IMR-90 (cell line): Measurements from ENCODE around the gene RNF213. TPM values are rescaled to one million over a fixed set of nuclear protein-coding genes. Genes with fewer than 3 reads are reported as not detected.

ENCODE experiments used
- ATAC-seq: fragments of 200-7000 bp; cut with Tn5 transposase; 2 replicates; pipeline ENCODE4 v1.9.1; 2020; ENCODE audit warnings: low read depth, mild to moderate bottlenecking, moderate library complexity
- BruUV-seq: library from RNA; stranded (reverse); fragments of 400-500 nt; replicated peaks from 2 replicates; lab custom pipeline; 2021; lab: Mats Ljungman, UMichigan
- CTCF ChIA-PET: fragments of 300-600 bp; formaldehyde crosslinking; extraction: SDS; loops from one replicate; lab custom pipeline; 2021; ENCODE audit warnings: antibody characterized with exemption; lab: Yijun Ruan, JAX
- POLR2A ChIA-PET: fragments of 300-600 bp; sonication (Branson Sonifier 250); formaldehyde crosslinking; loops from one replicate; lab custom pipeline; 2022; ENCODE audit warnings: antibody characterized with exemption; ENCODE audit not compliant: unreplicated experiment; lab: Charles Lee
- DNase-seq: peaks from one replicate; pipeline ENCODE4 v3.0.0; 2013
- H2AFZ ChIP-seq: replicated peaks from 2 replicates; pipeline ENCODE3; 2013; ENCODE audit warnings: low read length, mild to moderate bottlenecking; ENCODE audit not compliant: poor library complexity
- H2AK5ac ChIP-seq: 2 replicates; pipeline ENCODE4 v1.6.1; 2013; ENCODE audit warnings: low read depth, low read length, inconsistent platforms
- H2AK9ac ChIP-seq: replicated peaks from 2 replicates; pipeline ENCODE3; 2013; ENCODE audit warnings: mild to moderate bottlenecking, low read depth, low read length, moderate library complexity; ENCODE audit not compliant: poor library complexity
- H2BK120ac ChIP-seq: 2 replicates; pipeline ENCODE4 v1.6.1; 2013; ENCODE audit warnings: low read depth, low read length, inconsistent platforms
- H2BK15ac ChIP-seq: 3 replicates; pipeline ENCODE4 v1.6.1; 2013; ENCODE audit warnings: low read depth, low read length, inconsistent platforms
- H2BK20ac ChIP-seq: 2 replicates; pipeline ENCODE4 v1.6.1; 2013; ENCODE audit warnings: low read depth, mild to moderate bottlenecking, inconsistent platforms, low read length, moderate library complexity
- H2BK5ac ChIP-seq: 2 replicates; pipeline ENCODE4 v1.6.1; 2013; ENCODE audit warnings: mild to moderate bottlenecking, low read depth, low read length, inconsistent platforms; ENCODE audit not compliant: poor library complexity, severe bottlenecking
- H3K14ac ChIP-seq: replicated peaks from 2 replicates; pipeline ENCODE4 v1.6.1; 2013; ENCODE audit warnings: low read depth, low read length, inconsistent platforms
- H3K18ac ChIP-seq: 2 replicates; pipeline ENCODE4 v1.6.1; 2013; ENCODE audit warnings: low read depth, low read length, control low read depth
- H3K23ac ChIP-seq: 2 replicates; pipeline ENCODE4 v1.6.1; 2013; ENCODE audit warnings: low read depth, low read length, inconsistent platforms
- H3K27ac ChIP-seq: 2 replicates; pipeline ENCODE4 v1.5.1; 2013; ENCODE audit warnings: mild to moderate bottlenecking, control low read depth, low read length; ENCODE audit not compliant: insufficient read depth
- H3K27me3 ChIP-seq: 2 replicates; pipeline ENCODE4 v1.6.1; 2013; ENCODE audit warnings: low read length; ENCODE audit not compliant: control insufficient read depth, insufficient read depth
- H3K36me3 ChIP-seq: 2 replicates; pipeline ENCODE4 v1.6.1; 2013; ENCODE audit warnings: low read length, mixed read lengths; ENCODE audit not compliant: control insufficient read depth, insufficient read depth
- H3K4ac ChIP-seq: 2 replicates; pipeline ENCODE4 v1.6.1; 2013; ENCODE audit warnings: low read depth, low read length, inconsistent platforms
- H3K4me1 ChIP-seq: 2 replicates; pipeline ENCODE4 v1.6.1; 2013; ENCODE audit warnings: low read length, mixed read lengths; ENCODE audit not compliant: control insufficient read depth, insufficient read depth
- H3K4me2 ChIP-seq: 2 replicates; pipeline ENCODE4 v1.6.1; 2013; ENCODE audit warnings: low read depth, mild to moderate bottlenecking, control low read depth, low read length, moderate library complexity
- H3K4me3 ChIP-seq: 2 replicates; pipeline ENCODE4 v1.5.1; 2013; ENCODE audit warnings: low read depth, mild to moderate bottlenecking, control low read depth, low read length, moderate library complexity; ENCODE audit not compliant: insufficient read depth
- H3K56ac ChIP-seq: 2 replicates; pipeline ENCODE4 v1.6.1; 2013; ENCODE audit warnings: low read length, inconsistent platforms; ENCODE audit not compliant: insufficient read depth; ENCODE audit errors: extremely low read depth
- H3K79me1 ChIP-seq, 2 experiments: 2 replicates each; pipeline ENCODE4 v1.6.1; 2013; ENCODE audit warnings: low read length in 2 of 2, inconsistent platforms in 1 of 2, low read depth in 1 of 2
- H3K9ac ChIP-seq: 2 replicates; pipeline ENCODE4 v1.6.1; 2013; ENCODE audit warnings: low read depth, low read length, control low read depth
- H3K9me1 ChIP-seq: 2 replicates; pipeline ENCODE4 v1.6.1; 2013; ENCODE audit warnings: low read length, inconsistent platforms; ENCODE audit not compliant: insufficient read depth
- H3K9me3 ChIP-seq: 2 replicates; pipeline ENCODE4 v1.6.1; 2013; ENCODE audit warnings: low read length; ENCODE audit not compliant: control insufficient read depth, insufficient read depth
- H4K20me1 ChIP-seq: 2 replicates; pipeline ENCODE4 v1.6.1; 2013; ENCODE audit warnings: low read length, inconsistent platforms; ENCODE audit not compliant: insufficient read depth
- H4K5ac ChIP-seq: 2 replicates; pipeline ENCODE4 v1.6.1; 2013; ENCODE audit warnings: mild to moderate bottlenecking, low read depth, low read length, control low read depth
- H4K8ac ChIP-seq, 2 experiments: 2 replicates each; pipeline ENCODE4 v1.6.1; 2013; ENCODE audit warnings: low read depth in 2 of 2, low read length in 2 of 2, control low read depth in 1 of 2, inconsistent platforms in 1 of 2
- H4K91ac ChIP-seq: 2 replicates; pipeline ENCODE4 v1.6.1; 2013; ENCODE audit warnings: low read depth, low read length, inconsistent platforms; ENCODE audit not compliant: insufficient read depth
- CHD1 ChIP-seq: IDR thresholded peaks from 2 replicates; pipeline ENCODE4 v1.6.1; 2012; ENCODE audit warnings: low read depth, low read length, improper control_type of control experiment
- ELK1 ChIP-seq: fragments of 150-350 bp; IDR thresholded peaks from 2 replicates; pipeline ENCODE4 v1.6.1; 2016; ENCODE audit warnings: low read depth, mild to moderate bottlenecking, low read length, moderate library complexity, borderline replicate concordance
- POLR2A ChIP-seq: IDR thresholded peaks from 2 replicates; pipeline ENCODE4 v1.6.1; 2012; ENCODE audit warnings: mild to moderate bottlenecking, low read depth, low read length
- RCOR1 ChIP-seq: IDR thresholded peaks from 2 replicates; pipeline ENCODE4 v1.6.1; 2012; ENCODE audit warnings: mild to moderate bottlenecking, low read length, improper control_type of control experiment; ENCODE audit not compliant: insufficient replicate concordance
- WGBS, 2 experiments: methylation state at CpG; one replicate each; pipeline versions ENCODE4 v1.1.5 to v1.1.7; 2013; ENCODE audit warnings: missing lambda C conversion rate in 2 of 2; ENCODE audit not compliant: insufficient read length in 1 of 2; ENCODE audit errors: extremely low coverage in 2 of 2; 5-methylcytosine and 5-hydroxymethylcytosine counted together
- dilution Hi-C: fragments of 300-500 bp; cut with HindIII; formaldehyde crosslinking; loops from one replicate; pipeline ENCODE4 v1.14.3; 2018; ENCODE audit warnings: low sequenced_read_pairs; ENCODE audit not compliant: unreplicated experiment
- in situ Hi-C: fragments of 300-500 bp; cut with MboI; formaldehyde crosslinking; loops from 3 replicates; pipeline ENCODE4 v1.14.3; 2019; ENCODE audit warnings: low sequenced_read_pairs, inconsistent platforms, mixed read lengths
- intact Hi-C: fragments of 100-400 bp; cut with micrococcal nuclease; formaldehyde crosslinking; loops from 2 replicates; pipeline ENCODE4 v1.10.0; 2022
- polyA plus RNA-seq, 3 experiments: library from polyadenylated mRNA; depleted of rRNA; stranded (reverse); fragments of >200 nt; gene quantifications; 2 replicates each; pipeline ENCODE4 v1.2.3, GENCODE V29; 2012; ENCODE audit warnings: low replicate concordance in 1 of 3
- total RNA-seq: library from RNA; depleted of rRNA; stranded (reverse); fragments of >200 nt; gene quantifications from 2 replicates; pipeline ENCODE4 v1.2.3, GENCODE V29; 2012

The RNF213 gene
- total and polyA plus RNA-seq, 2 of the 4 experiments (the other 2 are of a cell fraction): 23.4 to 36.0 TPM

GRCh38 chr17:80385046-80385445 is 124.4 kb downstream of the RNF213 start:
- POLR2A ChIA-PET: no interaction called here
- Histone ChIP-seq H2BK5ac (no peak overlapping the region), H2BK20ac (no peak overlapping the region), H3K9me1 (no peaks in the 10 kb centered on the region), H2AFZ (no peak overlapping the region), H3K4me3 (no peak overlapping the region), H3K9ac (no peak overlapping the region), H2BK15ac (no peak overlapping the region), H4K91ac (no peak overlapping the region), H3K14ac (no peak overlapping the region), H3K27me3 (no peaks in the 10 kb centered on the region), H3K23ac (no peak overlapping the region), H4K20me1 (no peaks in the 10 kb centered on the region; the same call in 1 of the 2 replicates), H3K18ac (no peak overlapping the region), H3K4ac (no peak overlapping the region), H3K56ac (no peak overlapping the region), H4K8ac (no peak overlapping the region), H4K5ac (no peak overlapping the region), H2AK9ac (no peak overlapping the region), H2BK120ac (no peak overlapping the region), H3K27ac (no peak overlapping the region), H3K4me1 (no peaks in the 10 kb centered on the region), H3K9me3 (no peaks in the 10 kb centered on the region), H3K4me2 (no peak overlapping the region), H3K79me1 (peaks cover 0 to 6% of the 10 kb centered on the region in 2 experiments; a peak in 2 of 4 replicates), H2AK5ac (no peak overlapping the region), H3K36me3 (peaks cover 82% of the 10 kb centered on the region)
- intact Hi-C loops (no loop called here), in situ Hi-C loops (no loop called here), dilution Hi-C loops (no loop called here)
- WGBS, 2 experiments: no CpG with 5 or more reads among the region's 9 CpGs
- ATAC-seq (no peak), DNase-seq (no peak)
- no peak for TF ChIP-seq CHD1
- no peak for TF ChIP-seq ELK1
- no peak for TF ChIP-seq RCOR1
- TF ChIP-seq POLR2A: no peak
- BruUV-seq: no TSS peak
- CTCF ChIA-PET: no interaction called here
